Heart right ventricle (tissue), 16 donors: ENCODE measurements around the gene NR3C1. TPM values are rescaled to one million over a fixed set of nuclear protein-coding genes. Genes with fewer than 3 reads are reported as not detected.

Experiments used
- ATAC-seq, 8 donors: fragments of 200-7000 bp; cut with Tn5 transposase; one replicate each; pipeline ENCODE4 v1.9.1; 2020; ENCODE audit warnings: mild to moderate bottlenecking in 8 of 8, moderate library complexity in 8 of 8, moderate number of reproducible peaks in 1 of 8
- DNase-seq, 2 donors: peaks; one replicate each; pipeline ENCODE4 v3.0.0-alpha.2; 2020
- H3K27ac ChIP-seq, 10 donors: fragments of 200-600 bp; sonication (generic) in 2 of 10; one replicate each; pipeline versions ENCODE4 v1.5.0 to v1.8.0; 2020 to 2022; ENCODE audit warnings: mild to moderate bottlenecking in 3 of 10
- H3K27me3 ChIP-seq, 7 donors: fragments of 200-600 bp; one replicate each; pipeline ENCODE4 v1.8.0; 2021 to 2022; ENCODE audit warnings: mild to moderate bottlenecking in 2 of 7
- H3K36me3 ChIP-seq, 9 donors: fragments of 200-600 bp; sonication (generic) in 1 of 9; one replicate each; pipeline versions ENCODE4 v1.5.0 to v1.8.0; 2020 to 2022; ENCODE audit warnings: mild to moderate bottlenecking in 2 of 9
- H3K4me1 ChIP-seq, 9 donors: fragments of 200-600 bp; sonication (generic) in 1 of 9; one replicate each; pipeline versions ENCODE4 v1.5.0 to v1.8.0; 2020 to 2022; ENCODE audit warnings: mild to moderate bottlenecking in 4 of 9
- H3K4me3 ChIP-seq, 10 donors: fragments of 200-600 bp; sonication (generic) in 2 of 10; one replicate each; pipeline versions ENCODE4 v1.5.0 to v1.8.0; 2020 to 2022; ENCODE audit warnings: mild to moderate bottlenecking in 7 of 10, moderate library complexity in 2 of 10
- H3K9me3 ChIP-seq, 11 donors: fragments of 200-600 bp in 10 of 11; sonication (generic) in 2 of 11; one replicate each; pipeline versions ENCODE4 v1.5.0 to v1.8.0; 2013 to 2022; ENCODE audit warnings: mild to moderate bottlenecking in 2 of 11, control low read depth in 1 of 11, moderate library complexity in 1 of 11
- CTCF ChIP-seq, 9 donors: fragments of 200-600 bp; sonication (generic) in 2 of 9; IDR thresholded peaks; one replicate each; pipeline versions ENCODE4 v1.5.0 to v1.8.0; 2021 to 2022; ENCODE audit warnings: antibody characterized with exemption in 9 of 9, mild to moderate bottlenecking in 5 of 9, moderate library complexity in 1 of 9
- WGBS, 2 donors: extraction: QIAGEN DNeasy Blood & Tissue Kit; methylation state at CpG; one replicate each; pipeline ENCODE4 v1.1.7; 2013; ENCODE audit warnings: inconsistent platforms in 1 of 2; 5-methylcytosine and 5-hydroxymethylcytosine counted together
- intact Hi-C, 10 donors: fragments of 100-400 bp; cut with DNase I; formaldehyde crosslinking; loops; one replicate each; pipeline versions ENCODE4 v1.11.1 to v1.14.2; 2022
- polyA plus RNA-seq, 2 donors: library from polyadenylated mRNA; stranded (reverse); fragments of 200-250 nt; gene quantifications; one replicate each; pipeline ENCODE4 v1.2.3, GENCODE V29; 2013
- total RNA-seq, 10 donors: library from RNA; stranded (reverse); fragmentation: NEBNext Ultra II Directional in 3 of 10; extraction: Animal tissue kit (Norgen Biotek cat#: 25700) in 3 of 10; gene quantifications; one replicate each; pipeline versions ENCODE4 v1.2.1 to v1.2.4, GENCODE V29; 2021 to 2023
- donor health status: Arrhythmogenic right ventricular cardiomyopathy.
- donor health status: ischemic (EF 13 %, LVEDD 7.1; RV severe dilation, severe dysfunction).
- donor health status: healthy with polysubstance abuse.
- donor health status: DM: no; HTN: yes; CAD: no.
- donor health status: DM: no; HTN: no; CAD: no.
- donor health status: ischemic (EF 25% LVEDD 6.9; RV normal size, moderate dysfunction).
- donor health status: ischemic (EF 25% LVEDD 5.7; RV mildly dilated, moderate dysfunction).
- donor health status: healthy.
- donor health status: DM: yes; HTN: yes; CAD: no.
- donor health status: Ischemic cardiomyopathy.
- donor health status: ischemic (EF 35%, LVEDD 5.7; RV mildly dilated, moderate dysfunction).
- donor health status: nonischemic (EF 11% LVEDD 7.7; RV severe dilation, severe dysfunction).
- donor health status: DM: yes; HTN: yes; CAD: no.
- donor health status: PGD.
- donor health status: ischemic (EF 29% LVEDD 5.4; RV normal size, mild dysfunction).
- donor health status: nonischemic (EF 23%, LVEDD 6.1; RV moderate dilation, normal function).

NR3C1 gene
- total and polyA plus RNA-seq, 12 donors: 11.0 to 62.3 (median 44.6) TPM

GRCh38 chr5:143354025-143354424 lies 49.5 kb downstream of the NR3C1 start:
- 47 to 54% methylated on average over 3 of the region's 3 CpGs for WGBS, 2 donors
- Histone ChIP-seq H3K27ac (peak overlapping the region in 3 of 10 donors; percentile 23 to 59 (median 58)), H3K4me3 (peak overlapping the region in 1 of 10 donors; percentile 6), H3K36me3 (no peaks in the 10 kb centered on the region), H3K9me3 (no peaks in the 10 kb centered on the region), H3K27me3 (no peaks in the 10 kb centered on the region), H3K4me1 (peaks cover 4 to 94% (median 85%) of the 10 kb centered on the region in 9 donors)
- intact Hi-C loops: no loop called here
- DNase-seq: no peak
- TF ChIP-seq CTCF (IDR thresholded peaks at IDR 0.05): no peak
- no peak for ATAC-seq

- intact Hi-C loops: no loop called here
- DNase-seq (no peak), ATAC-seq (no peak)
- 35 to 55% methylated on average over 1 of the region's 1 CpG for WGBS, 2 donors
- no peaks in the 10 kb centered on the region for H3K27me3 ChIP-seq
- no peaks in the 10 kb centered on the region for H3K36me3 ChIP-seq
- TF ChIP-seq CTCF (IDR thresholded peaks at IDR 0.05): no peak
- peak overlapping the region in 2 of 10 donors; percentile 18 to 58 for H3K27ac ChIP-seq
- no peaks in the 10 kb centered on the region for H3K9me3 ChIP-seq
- no peak overlapping the region for H3K4me3 ChIP-seq
- H3K4me1 ChIP-seq: peaks cover 4 to 100% (median 99%) of the 10 kb centered on the region in 9 donors
Observed at GRCh38 chr5:143352691-143353090, 50.8 kb downstream of the NR3C1 start.

GRCh38 chr5:143350751-143351602 lies 52.5 kb downstream of the NR3C1 start:
- peak overlapping the region in 5 of 10 donors; percentile 16 to 61 (median 33) for H3K27ac ChIP-seq
- WGBS, 2 donors: 66 to 71% methylated on average over 3 of the region's 3 CpGs

GRCh38 chr5:143350341-143350740 lies 53.1 kb downstream of the NR3C1 start:
- WGBS, 2 donors: 93 to 98% methylated on average over 1 of the region's 1 CpG
- Histone ChIP-seq H3K27me3 (no peaks in the 10 kb centered on the region), H3K9me3 (no peaks in the 10 kb centered on the region), H3K4me1 (peaks cover 4 to 100% (median 96%) of the 10 kb centered on the region in 9 donors), H3K4me3 (no peak overlapping the region), H3K36me3 (no peaks in the 10 kb centered on the region), H3K27ac (peak overlapping the region in 5 of 10 donors; percentile 16 to 61 (median 33))
- ATAC-seq (peak in 1 of 8 donors; percentile 11), DNase-seq (no peak)
- TF ChIP-seq CTCF (IDR thresholded peaks at IDR 0.05): no peak
- intact Hi-C loops: no loop called here

More at GRCh38 chr5:143350751-143351602, 52.5 kb downstream of the NR3C1 start:
- no peak for TF ChIP-seq CTCF (IDR thresholded peaks at IDR 0.05)
- DNase-seq (no peak), ATAC-seq (peak in 3 of 8 donors; percentile 11 to 76 (median 64))
- intact Hi-C loops: no loop called here
- H3K27me3 ChIP-seq: no peaks in the 10 kb centered on the region
- H3K4me1 ChIP-seq: peaks cover 6 to 100% (median 99%) of the 10 kb centered on the region in 9 donors
- no peaks in the 10 kb centered on the region for H3K36me3 ChIP-seq
- H3K9me3 ChIP-seq: no peaks in the 10 kb centered on the region
- H3K4me3 ChIP-seq: no peak overlapping the region
